ENCODE measurements around the gene ASTN1.

Gene ASTN1

GRCh38 chr1:176877557-176877956 is 287.0 kb downstream of the ASTN1 start:
- H3K36me3 ChIP-seq (ENCODE audit: control insufficient read depth, insufficient read depth, low read length): no peaks in the 10 kb centered on the region
- peaks cover 2% of the 10 kb centered on the region for H3K27me3 ChIP-seq (replicated peaks; ENCODE audit: control insufficient read depth, insufficient read depth, low read length)
- no peak overlapping the region for H3K4me3 ChIP-seq (replicated peaks; ENCODE audit: low read depth, low read length)
- TF ChIP-seq, protein P1, sequence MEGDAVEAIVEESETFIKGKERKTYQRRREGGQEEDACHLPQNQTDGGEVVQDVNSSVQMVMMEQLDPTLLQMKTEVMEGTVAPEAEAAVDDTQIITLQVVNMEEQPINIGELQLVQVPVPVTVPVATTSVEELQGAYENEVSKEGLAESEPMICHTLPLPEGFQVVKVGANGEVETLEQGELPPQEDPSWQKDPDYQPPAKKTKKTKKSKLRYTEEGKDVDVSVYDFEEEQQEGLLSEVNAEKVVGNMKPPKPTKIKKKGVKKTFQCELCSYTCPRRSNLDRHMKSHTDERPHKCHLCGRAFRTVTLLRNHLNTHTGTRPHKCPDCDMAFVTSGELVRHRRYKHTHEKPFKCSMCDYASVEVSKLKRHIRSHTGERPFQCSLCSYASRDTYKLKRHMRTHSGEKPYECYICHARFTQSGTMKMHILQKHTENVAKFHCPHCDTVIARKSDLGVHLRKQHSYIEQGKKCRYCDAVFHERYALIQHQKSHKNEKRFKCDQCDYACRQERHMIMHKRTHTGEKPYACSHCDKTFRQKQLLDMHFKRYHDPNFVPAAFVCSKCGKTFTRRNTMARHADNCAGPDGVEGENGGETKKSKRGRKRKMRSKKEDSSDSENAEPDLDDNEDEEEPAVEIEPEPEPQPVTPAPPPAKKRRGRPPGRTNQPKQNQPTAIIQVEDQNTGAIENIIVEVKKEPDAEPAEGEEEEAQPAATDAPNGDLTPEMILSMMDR (IDR thresholded peaks at IDR 0.05; ENCODE audit: insufficient read depth, low read length, poor library complexity, severe bottlenecking): no peak
- DNase-seq (ENCODE audit: extremely low read depth, insufficient read length): no peak

- Histone ChIP-seq H3K4me3 (replicated peaks; ENCODE audit: low read depth, low read length) (no peak overlapping the region), H3K36me3 (ENCODE audit: control insufficient read depth, insufficient read depth, low read length) (no peaks in the 10 kb centered on the region), H3K27me3 (replicated peaks; ENCODE audit: control insufficient read depth, insufficient read depth, low read length) (peaks cover 2% of the 10 kb centered on the region)
- TF ChIP-seq, protein P1 (IDR thresholded peaks at IDR 0.05; ENCODE audit: insufficient read depth, low read length, poor library complexity, severe bottlenecking): no peak
- no peak for DNase-seq (ENCODE audit: extremely low read depth, insufficient read length)
These were observed 287.5 kb downstream of the ASTN1 start for GRCh38 chr1:176876966-176877515.

- H3K27me3 ChIP-seq (replicated peaks; ENCODE audit: control insufficient read depth, insufficient read depth, low read length): no peaks in the 10 kb centered on the region; the same call in 1 of the 2 replicates
- no peak for DNase-seq (ENCODE audit: extremely low read depth, insufficient read length)
- H3K4me3 ChIP-seq (replicated peaks; ENCODE audit: low read depth, low read length): no peak overlapping the region
- TF ChIP-seq, protein P1 (IDR thresholded peaks at IDR 0.05; ENCODE audit: insufficient read depth, low read length, poor library complexity, severe bottlenecking): no peak
- no peaks in the 10 kb centered on the region for H3K36me3 ChIP-seq (ENCODE audit: control insufficient read depth, insufficient read depth, low read length)
These were observed 294.9 kb downstream of the ASTN1 start for GRCh38 chr1:176869577-176869976.

DNA sequence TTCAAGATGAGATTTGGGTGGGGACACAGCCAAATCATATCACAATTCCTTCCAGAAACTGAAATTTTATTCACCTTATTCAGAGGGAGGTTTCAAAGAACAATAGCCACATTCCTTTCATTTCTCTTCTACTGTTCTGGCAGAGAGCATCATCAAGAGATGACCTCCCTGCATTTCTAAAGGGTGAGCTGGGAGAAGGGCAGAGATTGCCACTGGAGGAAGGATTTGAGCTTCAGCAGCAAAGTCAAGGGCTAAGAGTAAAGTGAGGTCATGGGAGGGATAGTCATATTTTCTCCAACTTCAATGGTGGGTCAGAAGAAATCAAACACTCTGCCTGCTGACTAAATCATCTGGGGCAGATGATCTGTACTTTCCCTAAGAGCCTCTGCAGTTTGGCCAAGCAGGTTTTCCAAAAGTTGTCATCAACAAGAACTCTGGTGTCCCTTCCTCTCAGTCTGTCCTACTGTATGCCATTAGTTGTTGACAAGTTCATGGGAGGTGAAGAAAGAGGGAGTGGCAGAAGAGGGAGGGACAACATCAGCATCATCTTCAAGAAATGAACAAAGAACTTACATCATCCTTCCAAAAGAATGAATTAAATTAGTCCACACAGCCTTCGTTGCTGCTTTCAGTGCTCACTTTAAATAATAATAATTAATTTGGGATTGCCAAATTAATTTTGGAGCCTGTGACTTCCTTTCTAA is 298.3 kb downstream of the ASTN1 start:
- H3K36me3 ChIP-seq (ENCODE audit: control insufficient read depth, insufficient read depth, low read length): no peaks in the 10 kb centered on the region
- H3K4me3 ChIP-seq (replicated peaks; ENCODE audit: low read depth, low read length): no peak overlapping the region
- no peaks in the 10 kb centered on the region for H3K27me3 ChIP-seq (replicated peaks; ENCODE audit: control insufficient read depth, insufficient read depth, low read length)
- TF ChIP-seq, protein P1 (IDR thresholded peaks at IDR 0.05; ENCODE audit: insufficient read depth, low read length, poor library complexity, severe bottlenecking): no peak
- DNase-seq (ENCODE audit: extremely low read depth, insufficient read length): no peak

- Histone ChIP-seq H3K36me3 (ENCODE audit: control insufficient read depth, insufficient read depth, low read length) (no peaks in the 10 kb centered on the region), H3K4me3 (replicated peaks; ENCODE audit: low read depth, low read length) (no peak overlapping the region)
- TF ChIP-seq, protein P1 (IDR thresholded peaks at IDR 0.05; ENCODE audit: insufficient read depth, low read length, poor library complexity, severe bottlenecking): no peak
These were observed 300.3 kb downstream of the ASTN1 start for GRCh38 chr1:176864211-176864610.

More at GRCh38 chr1:176864211-176864610, 300.3 kb downstream of the ASTN1 start:
- no peak for DNase-seq (ENCODE audit: extremely low read depth, insufficient read length)
- H3K27me3 ChIP-seq (replicated peaks; ENCODE audit: control insufficient read depth, insufficient read depth, low read length): no peaks in the 10 kb centered on the region

All from GM06990 (cell line).